Activated CD4-positive, alpha-beta memory T cell treated with anti-CD3 and anti-CD28 coated beads, Interleukin-2, amount 10 ng/mL, durations not matched to agents 7 days and 5 days (primary cell): ENCODE data around the gene PPP1R13L. TPM values are rescaled to one million over a fixed set of nuclear protein-coding genes. Genes with fewer than 3 reads are reported as not detected.
"Not testable (repeated sequence)": the region's sequence is repeated elsewhere in the genome, so short reads cannot be mapped to it uniquely, and the experiment has no call there.

Source experiments
- CTCF ChIA-PET: fragments of 350-600 bp; sonication (Branson Sonifier 250); formaldehyde crosslinking; loops from one replicate; lab custom pipeline; 2021; ENCODE audit warnings: antibody characterized with exemption, inconsistent platforms; lab: Charles Lee
- POLR2A ChIA-PET: fragments of 350-600 bp; sonication (Branson Sonifier 250); formaldehyde crosslinking; loops from one replicate; lab custom pipeline; 2021; ENCODE audit warnings: antibody characterized with exemption; lab: Charles Lee
- DNase-seq: peaks from one replicate; pipeline ENCODE4 v3.0.0-alpha.2; 2020
- H3K27ac Mint-ChIP-seq: one replicate; pipeline ENCODE4 v1.8.0; 2021; ENCODE audit warnings: mild to moderate bottlenecking, mixed read lengths
- H3K27me3 Mint-ChIP-seq: one replicate; pipeline ENCODE4 v1.8.0; 2021; ENCODE audit warnings: mixed read lengths
- H3K36me3 Mint-ChIP-seq: one replicate; pipeline ENCODE4 v1.8.0; 2021; ENCODE audit warnings: low read depth, mixed read lengths
- H3K4me1 Mint-ChIP-seq: one replicate; pipeline ENCODE4 v1.8.0; 2021; ENCODE audit warnings: mixed read lengths
- H3K4me3 Mint-ChIP-seq: one replicate; pipeline ENCODE4 v1.8.0; 2021; ENCODE audit warnings: mild to moderate bottlenecking, mixed read lengths
- H3K9me3 Mint-ChIP-seq: one replicate; pipeline ENCODE4 v1.8.0; 2021; ENCODE audit warnings: mixed read lengths
- total RNA-seq, 2 experiments: library from RNA; stranded (reverse); gene quantifications; one replicate each; pipeline ENCODE4 v1.2.3, GENCODE V29; 2021

PPP1R13L gene
- total RNA-seq, 2 experiments from 2014 or later = 13.0 to 18.9 TPM

DNA sequence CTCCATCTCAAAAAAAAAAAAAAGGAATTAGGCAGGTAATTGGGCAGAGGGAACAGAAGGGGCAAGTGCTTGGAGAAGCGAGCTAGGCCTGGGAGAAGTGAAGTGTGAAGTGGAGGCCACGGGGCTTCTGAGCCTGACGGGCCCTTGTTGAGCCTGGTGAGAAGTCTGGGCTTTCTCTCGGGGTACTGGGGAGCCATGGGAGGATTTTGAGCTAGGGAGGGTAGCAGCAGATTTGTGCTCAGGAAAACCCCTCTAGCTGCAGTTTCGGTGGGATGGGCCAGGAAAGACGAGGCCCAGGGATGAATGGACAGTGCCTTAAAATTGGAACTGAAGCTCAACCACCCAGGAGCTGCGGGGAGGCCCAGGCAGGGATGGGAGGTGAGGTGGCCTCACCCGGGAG, 9.6 kb upstream of the PPP1R13L start:
- no peaks in the 10 kb centered on the region for H3K27me3 Mint-ChIP-seq

DNA sequence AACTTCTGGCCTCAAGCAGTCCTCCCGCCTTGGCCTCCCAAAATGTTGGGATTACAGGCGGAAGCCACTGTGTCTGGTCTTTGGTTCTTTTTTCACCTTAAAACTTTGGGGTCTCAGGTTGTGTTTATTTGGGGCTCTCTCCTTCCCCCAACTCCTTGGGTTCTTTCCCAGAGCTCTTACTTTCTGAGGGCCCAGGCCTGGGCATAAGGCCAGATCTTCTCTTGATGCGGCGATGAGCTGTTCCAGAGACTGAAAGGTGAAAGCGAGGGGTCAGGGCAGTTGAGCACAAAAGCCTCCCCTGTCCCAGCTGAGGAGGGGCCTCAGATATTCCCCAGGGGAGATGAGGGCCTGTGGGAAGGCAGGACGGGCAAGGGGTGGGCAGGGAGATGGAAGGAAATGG, 8.6 kb upstream of the PPP1R13L start:
- Mint-ChIP-seq H3K4me1 (peaks cover 10% of the 10 kb centered on the region), H3K27ac (no peak overlapping the region), H3K27me3 (no peaks in the 10 kb centered on the region), H3K9me3 (no peaks in the 10 kb centered on the region), H3K36me3 (peaks cover 39% of the 10 kb centered on the region), H3K4me3 (no peak overlapping the region)
- CTCF ChIA-PET = interaction anchor here (1.7 to 2.4 kb wide), 2 partner anchors 11 to 26 kb away, joined by 6 to 10 read pairs; no protein-coding TSS in a partner anchor
- DNase-seq = no peak
- POLR2A ChIA-PET = no interaction called here

More for the DNA sequence above, 9.6 kb upstream of the PPP1R13L start:
- DNase-seq = no peak
- Mint-ChIP-seq H3K36me3 (peaks cover 45% of the 10 kb centered on the region), H3K4me1 (peaks cover 14% of the 10 kb centered on the region), H3K9me3 (no peaks in the 10 kb centered on the region), H3K4me3 (no peak overlapping the region), H3K27ac (no peak overlapping the region)
- ChIA-PET CTCF (interaction anchor here (0.8 to 1.2 kb wide), 3 partner anchors 23 to 65 kb away, joined by 3 to 5 read pairs (median 5); no protein-coding TSS in a partner anchor), POLR2A (interaction anchor here (0.6 kb wide), 1 partner anchor 9 kb away, joined by 3 read pairs; the partner anchor contains the start of gene ERCC1)

DNA sequence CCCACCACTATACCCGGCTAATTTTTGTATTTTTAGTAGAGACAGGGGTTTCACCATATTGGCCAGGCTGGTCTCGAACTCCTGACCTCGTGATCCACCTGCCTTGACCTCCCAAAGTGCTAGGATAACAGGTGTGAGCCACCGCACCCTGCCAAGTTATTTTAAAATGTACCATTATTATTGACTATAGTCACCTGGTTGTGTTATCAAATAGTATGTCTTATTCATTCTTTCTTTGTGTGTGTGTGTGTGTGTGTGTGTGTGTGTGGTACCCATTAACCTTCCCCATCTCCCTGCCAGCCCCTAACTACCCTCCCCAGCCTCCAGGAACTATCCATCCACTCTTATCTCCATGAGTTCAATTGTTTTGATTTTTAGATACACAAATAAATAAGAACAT, 5.5 kb upstream of the PPP1R13L start:
- POLR2A ChIA-PET, H3K27me3 Mint-ChIP-seq, CTCF ChIA-PET, H3K27ac Mint-ChIP-seq, H3K9me3 Mint-ChIP-seq, H3K4me3 Mint-ChIP-seq, DNase-seq: not testable (repeated sequence)
- Mint-ChIP-seq H3K4me1 (peaks cover 23% of the 10 kb centered on the region), H3K36me3 (peaks cover 25% of the 10 kb centered on the region)

DNA sequence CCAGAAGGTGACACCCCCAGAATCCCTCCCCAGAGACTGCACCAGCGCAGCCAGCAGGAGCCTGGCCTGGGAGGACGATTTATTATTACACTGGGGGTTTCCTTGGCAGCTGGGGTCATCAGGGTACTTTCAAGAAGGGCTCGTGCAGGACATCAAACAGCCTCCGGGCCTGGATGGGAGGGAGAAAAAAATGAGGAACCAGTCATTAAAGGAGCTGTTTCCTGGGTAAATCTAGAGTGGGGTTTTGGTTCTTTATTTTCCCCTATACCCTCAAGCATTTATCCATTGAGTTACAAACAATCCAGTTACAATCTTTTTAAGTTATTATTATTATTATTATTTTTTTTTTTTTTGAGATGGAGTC, 4.7 kb upstream of the PPP1R13L start:
- DNase-seq = no peak
- ChIA-PET POLR2A (interaction anchor here (1.4 kb wide), 1 partner anchor 8 kb away, joined by 3 read pairs; no protein-coding TSS in a partner anchor), CTCF (no interaction called here)
- Mint-ChIP-seq H3K27ac (no peak overlapping the region), H3K4me3 (no peak overlapping the region), H3K9me3 (no peaks in the 10 kb centered on the region), H3K4me1 (peaks cover 31% of the 10 kb centered on the region), H3K27me3 (peaks cover 1% of the 10 kb centered on the region), H3K36me3 (peaks cover 24% of the 10 kb centered on the region)

DNA sequence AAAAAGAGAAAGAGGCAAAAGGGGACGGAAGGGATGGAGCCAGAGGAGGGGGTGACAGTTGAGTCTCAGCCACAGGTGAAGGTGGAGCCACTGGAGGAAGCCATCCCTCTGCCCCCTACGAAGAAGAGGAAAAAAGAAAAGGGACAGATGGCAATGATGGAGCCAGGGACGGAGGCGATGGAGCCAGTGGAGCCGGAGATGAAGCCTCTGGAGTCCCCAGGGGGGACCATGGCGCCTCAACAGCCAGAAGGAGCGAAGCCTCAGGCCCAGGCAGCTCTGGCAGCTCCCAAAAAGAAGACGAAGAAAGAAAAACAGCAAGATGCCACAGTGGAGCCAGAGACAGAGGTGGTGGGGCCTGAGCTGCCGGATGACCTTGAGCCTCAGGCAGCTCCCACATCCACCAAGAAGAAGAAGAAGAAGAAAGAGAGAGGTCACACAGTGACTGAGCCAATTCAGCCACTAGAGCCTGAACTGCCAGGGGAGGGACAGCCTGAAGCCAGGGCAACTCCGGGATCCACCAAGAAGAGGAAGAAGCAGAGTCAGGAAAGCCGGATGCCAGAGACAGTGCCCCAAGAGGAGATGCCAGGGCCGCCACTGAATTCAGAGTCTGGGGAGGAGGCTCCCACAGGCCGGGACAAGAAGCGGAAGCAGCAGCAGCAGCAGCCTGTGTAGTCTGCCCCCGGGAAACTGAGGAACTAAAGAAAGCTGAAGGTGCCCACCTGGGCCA, 4.1 kb upstream of the PPP1R13L start:
- H3K4me1 Mint-ChIP-seq = peaks cover 36% of the 10 kb centered on the region

DNA sequence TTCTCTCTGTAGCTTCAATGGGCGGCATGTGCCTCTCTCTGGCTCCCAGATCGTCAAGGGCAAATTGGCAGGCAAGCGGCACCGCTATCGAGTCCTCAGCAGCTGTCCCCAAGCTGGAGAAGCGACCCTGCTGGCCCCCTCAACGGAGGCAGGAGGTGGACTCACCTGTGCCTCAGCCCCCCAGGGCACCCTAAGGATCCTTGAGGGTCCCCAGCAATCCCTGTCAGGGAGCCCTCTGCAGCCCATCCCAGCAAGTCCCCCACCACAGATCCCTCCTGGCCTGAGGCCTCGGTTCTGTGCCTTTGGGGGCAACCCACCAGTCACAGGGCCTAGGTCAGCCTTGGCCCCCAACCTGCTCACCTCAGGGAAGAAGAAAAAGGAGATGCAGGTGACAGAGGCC, 3.3 kb upstream of the PPP1R13L start:
- no peak for DNase-seq
- H3K27ac Mint-ChIP-seq = no peak overlapping the region

More for the DNA sequence above, 4.1 kb upstream of the PPP1R13L start:
- ChIA-PET POLR2A (interaction anchor here (1.4 kb wide), 1 partner anchor 9 kb away, joined by 3 read pairs; no protein-coding TSS in a partner anchor), CTCF (no interaction called here)
- H3K9me3 Mint-ChIP-seq = no peaks in the 10 kb centered on the region
- H3K4me3 Mint-ChIP-seq = no peak overlapping the region
- no peak overlapping the region for H3K27ac Mint-ChIP-seq
- peaks cover 18% of the 10 kb centered on the region for H3K36me3 Mint-ChIP-seq
- no peak for DNase-seq
- peaks cover 6% of the 10 kb centered on the region for H3K27me3 Mint-ChIP-seq

DNA sequence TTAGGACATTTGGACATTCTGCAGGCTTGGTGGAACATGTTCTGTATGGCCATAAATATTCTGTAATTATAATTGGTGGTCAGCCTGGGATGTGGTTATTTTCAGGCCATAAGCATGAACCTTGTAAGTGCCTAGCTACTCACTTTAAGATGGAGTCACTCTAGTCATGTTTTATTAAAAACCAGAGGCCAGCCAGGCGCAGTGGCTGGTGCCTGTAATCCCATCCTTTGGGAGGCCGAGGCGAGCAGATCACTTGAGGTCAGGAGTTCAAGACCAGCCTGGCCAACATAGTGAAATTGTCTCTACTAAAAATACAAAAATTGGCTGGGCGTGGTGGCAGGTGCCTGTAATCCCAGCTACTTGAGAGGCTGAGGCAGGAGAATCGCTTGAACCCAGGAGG, 2.7 kb upstream of the PPP1R13L start:
- ChIA-PET POLR2A (interaction anchor here (0.7 to 1.1 kb wide), 3 partner anchors 9 to 17 kb away, joined by 3 read pairs; no protein-coding TSS in a partner anchor), CTCF (interaction anchor here (0.8 to 1.9 kb wide), 3 partner anchors 32 to 78 kb away, joined by 4 to 12 read pairs (median 5); no protein-coding TSS in a partner anchor)
- H3K36me3 Mint-ChIP-seq, H3K27ac Mint-ChIP-seq, DNase-seq, H3K9me3 Mint-ChIP-seq: not testable (repeated sequence)
- Mint-ChIP-seq H3K4me3 (peak overlapping the region; percentile 84), H3K27me3 (peaks cover 20% of the 10 kb centered on the region), H3K4me1 (peaks cover 44% of the 10 kb centered on the region)

More for the DNA sequence above, 3.3 kb upstream of the PPP1R13L start:
- no peaks in the 10 kb centered on the region for H3K9me3 Mint-ChIP-seq
- CTCF ChIA-PET = interaction anchor here (1.9 kb wide), 1 partner anchor 31 kb away, joined by 12 read pairs; no protein-coding TSS in a partner anchor
- peaks cover 42% of the 10 kb centered on the region for H3K4me1 Mint-ChIP-seq
- peak overlapping the region; percentile 22 for H3K4me3 Mint-ChIP-seq
- POLR2A ChIA-PET = interaction anchor here (1.0 kb wide), 1 partner anchor 17 kb away, joined by 3 read pairs; no protein-coding TSS in a partner anchor
- H3K27me3 Mint-ChIP-seq = peaks cover 15% of the 10 kb centered on the region
- peaks cover 9% of the 10 kb centered on the region for H3K36me3 Mint-ChIP-seq

DNA sequence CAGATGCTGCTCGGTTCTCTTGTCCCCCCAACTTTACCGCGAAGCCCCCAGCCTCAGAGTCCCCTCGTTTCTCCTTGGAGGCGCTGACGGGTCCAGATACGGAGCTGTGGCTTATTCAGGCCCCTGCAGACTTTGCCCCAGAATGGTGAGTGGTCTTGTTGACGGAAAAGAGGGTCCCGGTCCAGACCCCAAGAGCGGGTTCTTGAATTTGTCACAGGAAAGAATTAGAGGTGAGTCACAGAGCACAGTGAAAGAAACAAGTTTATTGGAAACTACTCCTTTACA, 2.2 kb upstream of the PPP1R13L start:
- H3K36me3 Mint-ChIP-seq = peaks cover 2% of the 10 kb centered on the region
- H3K4me3 Mint-ChIP-seq = peak overlapping the region; percentile 84
- POLR2A ChIA-PET = interaction anchor here (0.7 to 1.1 kb wide), 3 partner anchors 9 to 18 kb away, joined by 3 read pairs; no protein-coding TSS in a partner anchor
- peak overlapping the region; percentile 23 for H3K27ac Mint-ChIP-seq
- CTCF ChIA-PET = interaction anchor here (0.8 to 1.9 kb wide), 3 partner anchors 32 to 79 kb away, joined by 4 to 12 read pairs (median 5); no protein-coding TSS in a partner anchor
- no peaks in the 10 kb centered on the region for H3K9me3 Mint-ChIP-seq
- peaks cover 46% of the 10 kb centered on the region for H3K4me1 Mint-ChIP-seq
- no peak for DNase-seq
- peaks cover 21% of the 10 kb centered on the region for H3K27me3 Mint-ChIP-seq

DNA sequence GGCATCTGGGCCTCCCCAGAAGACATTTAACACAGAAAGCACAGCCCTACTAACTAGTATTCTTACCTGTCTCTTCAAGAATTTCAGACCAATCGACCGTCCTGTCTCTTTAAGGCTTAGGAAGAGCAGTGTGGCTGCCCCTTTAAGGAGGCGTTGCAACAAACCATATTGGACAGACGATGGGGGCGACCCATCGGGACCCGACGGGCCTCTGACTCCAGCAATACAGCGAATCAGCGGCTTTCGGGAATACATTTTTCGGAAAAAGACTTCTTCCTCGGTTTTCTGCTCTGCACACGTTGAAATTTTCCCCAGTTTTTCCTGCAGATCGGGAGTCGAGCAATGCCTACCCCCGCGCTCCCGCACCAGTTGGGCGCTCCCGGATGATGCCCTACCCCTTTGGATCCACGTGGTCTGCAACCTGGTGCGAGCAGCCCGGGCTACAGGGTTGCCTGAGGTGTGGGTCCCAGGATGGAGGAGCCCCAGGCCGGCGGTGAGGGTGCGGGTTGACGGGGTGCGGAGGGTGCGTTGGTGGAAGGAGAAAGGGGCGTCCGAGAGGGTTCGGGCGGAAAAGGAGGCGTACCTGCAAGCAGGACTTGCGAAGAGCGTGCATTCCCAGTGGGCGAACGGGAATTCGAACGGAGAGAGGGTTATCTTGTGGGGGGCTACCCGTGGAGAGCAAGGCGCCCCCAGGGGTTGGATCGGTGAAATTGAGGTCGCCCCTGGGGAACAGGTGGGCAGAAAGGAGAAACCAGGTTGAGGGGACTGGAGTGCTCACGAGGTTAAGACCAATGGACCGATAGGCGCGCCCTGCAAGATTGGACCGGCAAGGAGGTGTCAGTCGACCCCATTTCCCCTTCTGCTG, 1.6 kb upstream of the PPP1R13L start, which contains the start of gene POLR1G:
Gene POLR1G (plus strand): TSS at position 419 of the 865 bp plus-strand sequence. CDS start 53 bp downstream, at position 472.
- Mint-ChIP-seq H3K27me3 (peaks cover 24% of the 10 kb centered on the region), H3K27ac (peak within 1 kb of the TSS; percentile 79), H3K9me3 (no peaks in the 10 kb centered on the region), H3K4me3 (peak within 1 kb of the TSS; percentile 84), H3K4me1 (peaks cover 46% of the 10 kb centered on the region), H3K36me3 (peaks cover 2% of the 10 kb centered on the region)
- DNase-seq = peak; percentile 82
- ChIA-PET CTCF (interaction anchor here (0.8 to 1.9 kb wide), 6 partner anchors 33 to 311 kb away, joined by 4 to 12 read pairs (median 5); no protein-coding TSS in a partner anchor), POLR2A (interaction anchor here (0.6 to 1.2 kb wide), 7 partner anchors 8 to 72 kb away, joined by 3 to 6 read pairs (median 3); partner anchors contain the start of gene ERCC1)

DNA sequence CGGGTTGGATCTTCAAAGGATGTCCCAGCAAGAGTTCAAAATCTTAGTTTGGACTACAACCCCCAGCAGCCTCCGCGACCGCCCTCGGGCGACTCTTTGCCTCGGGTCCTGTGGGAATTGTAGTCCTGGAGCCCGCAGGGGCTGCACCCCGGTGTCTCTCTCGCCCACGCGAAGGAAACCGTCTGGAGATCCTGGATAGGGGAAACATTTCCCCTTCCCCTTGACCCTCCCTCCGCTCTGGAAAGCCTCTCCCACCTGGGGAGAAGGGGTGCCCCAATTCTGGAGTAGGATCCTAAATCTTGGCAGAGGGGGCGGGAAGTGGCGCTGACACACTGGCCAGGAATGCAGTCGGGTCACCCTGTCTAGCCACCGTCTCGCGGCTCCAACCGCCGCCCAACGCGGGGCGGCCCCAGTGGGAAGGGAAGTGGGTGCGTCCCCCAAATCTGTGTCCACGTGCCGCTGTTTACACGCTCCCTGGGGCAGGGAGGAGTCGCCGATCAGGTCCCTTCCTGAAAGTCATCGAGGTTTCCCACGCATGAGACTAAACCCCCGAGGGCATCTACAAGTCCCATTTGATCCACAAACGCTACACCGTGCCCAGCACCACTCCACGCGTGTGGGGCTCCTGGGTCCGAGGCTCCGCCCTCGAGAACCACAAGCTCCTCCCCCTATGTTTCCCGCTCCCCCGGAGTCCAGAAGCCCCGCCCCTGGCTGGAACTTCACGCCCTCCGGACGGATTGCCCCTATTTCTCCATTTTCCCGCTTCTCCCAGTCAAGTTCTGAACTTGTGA, 761 bp upstream of the PPP1R13L start:
- Mint-ChIP-seq H3K9me3 (no peaks in the 10 kb centered on the region), H3K27ac (peak overlapping the region; percentile 79), H3K27me3 (peaks cover 24% of the 10 kb centered on the region), H3K4me3 (peak overlapping the region; percentile 84), H3K4me1 (peaks cover 46% of the 10 kb centered on the region), H3K36me3 (peaks cover 2% of the 10 kb centered on the region)
- POLR2A ChIA-PET = interaction anchor here (0.6 to 2.4 kb wide), 7 partner anchors 15 to 73 kb away, joined by 3 to 9 read pairs (median 3); partner anchors contain the start of gene ERCC1
- CTCF ChIA-PET = interaction anchor here (1.0 kb wide), 4 partner anchors 64 to 312 kb away, joined by 3 to 7 read pairs (median 5); no protein-coding TSS in a partner anchor
- DNase-seq = peak; percentile 88

DNA sequence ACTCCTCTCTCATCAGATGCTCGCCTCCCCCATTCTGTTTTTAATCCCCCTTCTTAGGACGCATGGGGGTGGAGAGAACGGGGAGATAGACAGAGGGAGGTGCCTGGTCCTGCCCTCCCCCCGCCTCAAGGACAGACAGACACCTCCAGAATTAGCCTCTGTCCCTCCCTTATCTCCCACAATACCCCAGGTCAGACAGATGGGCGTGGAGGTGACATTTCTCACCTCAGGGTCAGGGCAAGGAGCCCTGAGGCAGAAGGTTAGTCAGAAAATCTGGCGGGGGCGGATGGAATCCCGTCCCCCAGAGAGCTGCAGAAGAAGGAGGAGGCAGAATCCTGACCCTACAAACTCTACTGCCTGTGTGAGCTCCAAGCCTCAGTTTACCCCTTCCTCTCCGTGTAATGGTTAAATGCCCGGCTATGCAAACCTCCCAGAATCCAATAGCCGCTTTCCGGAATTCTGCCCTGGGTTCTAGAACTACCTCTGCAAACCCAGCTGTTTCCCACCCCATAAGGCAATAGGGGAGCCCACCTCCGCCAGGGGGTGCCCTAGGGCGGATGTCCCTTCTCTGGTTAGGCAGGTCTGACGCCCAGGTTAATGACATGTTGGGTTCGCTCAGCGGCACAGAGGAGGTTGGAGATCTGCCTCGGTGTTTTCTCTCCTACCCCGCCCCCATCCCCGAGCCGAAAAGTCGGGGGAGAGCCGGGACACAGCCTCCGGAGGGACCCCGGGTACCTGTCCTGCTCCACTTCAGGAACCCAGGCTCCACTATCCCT, 900 bp downstream of the PPP1R13L start:
- Mint-ChIP-seq H3K36me3 (no peaks in the 10 kb centered on the region), H3K4me1 (peaks cover 44% of the 10 kb centered on the region), H3K9me3 (no peaks in the 10 kb centered on the region), H3K27me3 (peaks cover 24% of the 10 kb centered on the region), H3K4me3 (peak overlapping the region; percentile 84), H3K27ac (no peak overlapping the region)
- POLR2A ChIA-PET = interaction anchor here (0.9 to 2.4 kb wide), 6 partner anchors 20 to 238 kb away, joined by 3 to 9 read pairs (median 4); partner anchors contain the start of gene ERCC1
- CTCF ChIA-PET = interaction anchor here (1.0 to 3.8 kb wide), 7 partner anchors 9 to 81 kb away, joined by 3 to 26 read pairs (median 6); partner anchors contain the start of gene ERCC2
- DNase-seq = peak; percentile 78
